HG03139 (cell line): Measurements from ENCODE around the gene INCA1.

Experiments used
- ATAC-seq: cut with Tn5 transposase; IDR thresholded peaks from one replicate; pipeline ENCODE4 v1.9.1; 2021; ENCODE audit not compliant: unreplicated experiment

Gene INCA1

GRCh38 chr17:4972322-4972721 is 25.0 kb downstream of the INCA1 start:
- no peak for ATAC-seq

GRCh38 chr17:4971826-4972225 is 25.5 kb downstream of the INCA1 start:
- ATAC-seq = no peak

GRCh38 chr17:4970273-4970672 is 27.0 kb downstream of the INCA1 start:
- ATAC-seq = no peak

GRCh38 chr17:4969551-4970173 is 27.7 kb downstream of the INCA1 start:
- no peak for ATAC-seq

- no peak for ATAC-seq
Measured at GRCh38 chr17:4969047-4969550, 28.2 kb downstream of the INCA1 start.

- ATAC-seq = no peak
Measured at GRCh38 chr17:4968486-4969046, 28.8 kb downstream of the INCA1 start.

- peak; percentile 46 for ATAC-seq
Measured at GRCh38 chr17:4967539-4968485, 29.5 kb downstream of the INCA1 start, which contains the start of gene SPAG7. Gene SPAG7 (minus strand): TSS chr17:4967817. CDS start chr17:4967804, 13 bp downstream.

GRCh38 chr17:4966844-4967538 is 30.3 kb downstream of the INCA1 start:
- ATAC-seq = peak; percentile 74

GRCh38 chr17:4965311-4965986 is 31.9 kb downstream of the INCA1 start:
- no peak for ATAC-seq

- ATAC-seq = no peak
Measured at GRCh38 chr17:4960279-4960922, 36.9 kb downstream of the INCA1 start.

GRCh38 chr17:4959261-4959965 is 37.9 kb downstream of the INCA1 start:
- ATAC-seq = no peak

- no peak for ATAC-seq
Measured at GRCh38 chr17:4958102-4958501, 39.2 kb downstream of the INCA1 start.

GRCh38 chr17:4956493-4957061 is 40.7 kb downstream of the INCA1 start:
- no peak for ATAC-seq

- ATAC-seq = no peak
Measured at GRCh38 chr17:4955091-4955490, 42.2 kb downstream of the INCA1 start.

GRCh38 chr17:4953451-4953961 is 43.8 kb downstream of the INCA1 start:
- ATAC-seq = no peak

GRCh38 chr17:4951486-4951885 is 45.8 kb downstream of the INCA1 start:
- ATAC-seq = no peak

- no peak for ATAC-seq
Measured at GRCh38 chr17:4950746-4951204, 46.5 kb downstream of the INCA1 start, which contains the start of gene ENO3. Gene ENO3 (plus strand): TSS chr17:4951119. CDS start chr17:4951830, 711 bp downstream.

GRCh38 chr17:4950075-4950745 is 47.1 kb downstream of the INCA1 start:
- ATAC-seq = no peak
